Inferior parietal cortex (tissue), 1 donor: ENCODE results near the gene NEDD4L.
"Not testable (repeated sequence)": the region's sequence is repeated elsewhere in the genome, so short reads cannot be mapped to it uniquely, and the experiment has no call there.

ENCODE experiments used
- DNase-seq: peaks from one replicate; pipeline ENCODE4 v3.0.0-alpha.2; 2016; ENCODE audit errors: extremely low spot score

NEDD4L gene

GRCh38 chr18:58026857-58027256 lies 17.2 kb upstream of the NEDD4L start:
- no peak for DNase-seq

GRCh38 chr18:58027341-58027740 lies 16.7 kb upstream of the NEDD4L start:
- no peak for DNase-seq

GRCh38 chr18:58028109-58028784 lies 15.8 kb upstream of the NEDD4L start:
- no peak for DNase-seq

- DNase-seq, result no peak
Measured at GRCh38 chr18:58032233-58032632, 11.8 kb upstream of the NEDD4L start.

- DNase-seq, result no peak
Measured at GRCh38 chr18:58033216-58033615, 10.8 kb upstream of the NEDD4L start.

GRCh38 chr18:58034370-58034769 lies 9.7 kb upstream of the NEDD4L start:
- no peak for DNase-seq

- no peak for DNase-seq
Measured at GRCh38 chr18:58037163-58037562, 6.9 kb upstream of the NEDD4L start.

- DNase-seq, result no peak
Measured at GRCh38 chr18:58038063-58038462, 6.0 kb upstream of the NEDD4L start.

GRCh38 chr18:58041633-58042032 lies 2.4 kb upstream of the NEDD4L start:
- no peak for DNase-seq

- DNase-seq, result no peak
Measured at GRCh38 chr18:58042826-58043490, 1.1 kb upstream of the NEDD4L start.

GRCh38 chr18:58044370-58045241 lies 580 bp downstream of the NEDD4L start:
- DNase-seq, result peak; percentile 38

- peak; percentile 51 for DNase-seq
Measured at GRCh38 chr18:58045242-58046092, 1.4 kb downstream of the NEDD4L start.

- DNase-seq, result peak; percentile 49
Measured at GRCh38 chr18:58046093-58046793, 2.2 kb downstream of the NEDD4L start.

GRCh38 chr18:58046794-58047555 lies 2.9 kb downstream of the NEDD4L start:
- DNase-seq, result peak; percentile 55

GRCh38 chr18:58047556-58047882 lies 3.5 kb downstream of the NEDD4L start:
- no peak for DNase-seq

- no peak for DNase-seq
Measured at GRCh38 chr18:58048081-58048642, 4.1 kb downstream of the NEDD4L start.

GRCh38 chr18:58049000-58049688 lies 5.1 kb downstream of the NEDD4L start:
- no peak for DNase-seq

- DNase-seq, result not testable (repeated sequence)
Measured at GRCh38 chr18:58050963-58051362, 6.9 kb downstream of the NEDD4L start.

GRCh38 chr18:58051765-58052460 lies 7.9 kb downstream of the NEDD4L start:
- DNase-seq, result peak; percentile 36
